ENCODE results near the gene PEBP1.

Gene PEBP1

GRCh38 chr12:118187751-118188435 lies 52.0 kb downstream of the PEBP1 start:
- Histone ChIP-seq H3K27ac (ENCODE audit: low read length) (no peak overlapping the region), H2AFZ (ENCODE audit: low read depth, low read length) (no peak overlapping the region), H3K4me3 (ENCODE audit: low read depth in 1 of 2, low read length in 2 of 2) (no peak overlapping the region), H3K9me3 (ENCODE audit: insufficient read depth, low read length, severe bottlenecking) (no peaks in the 10 kb centered on the region), H3K27me3 (ENCODE audit: insufficient read depth, low read length, poor library complexity) (no peaks in the 10 kb centered on the region), H4K20me1 (ENCODE audit: insufficient read depth, low read length) (no peaks in the 10 kb centered on the region), H3K79me2 (ENCODE audit: insufficient read depth, low read length) (no peaks in the 10 kb centered on the region), H3K36me3 (ENCODE audit: insufficient read depth, low read length) (peaks cover 29% of the 10 kb centered on the region; the same call in 1 of the 2 replicates), H3K4me1 (ENCODE audit: insufficient read depth, low read length) (no peaks in the 10 kb centered on the region), H3K9ac (ENCODE audit: low read depth, low read length) (no peak overlapping the region), H3K4me2 (ENCODE audit: insufficient read depth, low read length) (no peak overlapping the region)
- DNase-seq, result no peak
- no peak for ATAC-seq (ENCODE audit: insufficient read depth, low read depth)
- no peak for TF ChIP-seq EZH2 (IDR thresholded peaks at IDR 0.05; ENCODE audit: borderline replicate concordance, low read depth, low read length, severe bottlenecking)
- TF ChIP-seq CTCF (IDR thresholded peaks at IDR 0.05; ENCODE audit: borderline replicate concordance, extremely low read depth, low read length, poor library complexity, severe bottlenecking), result no peak

DNA sequence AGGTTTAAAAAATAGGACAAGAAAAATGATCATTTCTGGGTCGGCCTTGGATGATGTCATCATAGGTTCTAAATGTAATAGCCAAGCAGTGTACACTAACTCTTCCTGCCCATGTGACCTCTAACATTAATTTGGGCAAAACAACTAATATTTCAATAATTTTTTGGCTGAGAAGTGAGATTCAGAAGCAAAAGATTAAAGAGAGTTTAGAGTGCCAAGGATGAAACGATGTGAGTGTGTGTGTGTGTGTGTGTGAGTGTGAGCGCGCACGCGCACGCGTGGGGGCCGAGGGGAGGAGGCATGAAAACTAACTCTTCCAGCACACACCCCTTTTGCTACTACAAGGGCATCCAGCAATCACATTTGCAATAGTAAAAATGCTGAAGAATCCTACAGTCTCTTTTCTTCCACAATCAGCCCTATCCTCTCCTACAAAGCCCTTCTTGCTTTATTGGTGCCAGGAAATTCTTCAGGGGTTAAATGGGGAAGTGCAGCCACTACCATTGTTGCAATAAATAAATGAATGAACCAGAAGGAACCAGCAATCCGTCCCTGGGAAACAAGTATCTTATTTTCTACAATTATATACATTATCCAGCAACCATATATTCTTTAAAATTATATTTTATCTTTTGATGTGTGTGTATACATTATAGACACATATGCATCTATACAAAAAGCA lies 52.9 kb downstream of the PEBP1 start:
- H3K4me2 ChIP-seq (ENCODE audit: insufficient read depth, low read length), result no peak overlapping the region
- H3K79me2 ChIP-seq (ENCODE audit: insufficient read depth, low read length), result no peaks in the 10 kb centered on the region
- no peak overlapping the region for H2AFZ ChIP-seq (ENCODE audit: low read depth, low read length)
- H3K9ac ChIP-seq (ENCODE audit: low read depth, low read length), result no peak overlapping the region
- H4K20me1 ChIP-seq (ENCODE audit: insufficient read depth, low read length), result no peaks in the 10 kb centered on the region
- H3K27ac ChIP-seq (ENCODE audit: low read length), result no peak overlapping the region
- no peak for DNase-seq
- H3K4me3 ChIP-seq (ENCODE audit: low read depth in 1 of 2, low read length in 2 of 2), result no peak overlapping the region
- no peak for TF ChIP-seq CTCF (IDR thresholded peaks at IDR 0.05; ENCODE audit: borderline replicate concordance, extremely low read depth, low read length, poor library complexity, severe bottlenecking)
- TF ChIP-seq EZH2 (IDR thresholded peaks at IDR 0.05; ENCODE audit: borderline replicate concordance, low read depth, low read length, severe bottlenecking), result no peak
- H3K27me3 ChIP-seq (ENCODE audit: insufficient read depth, low read length, poor library complexity), result no peaks in the 10 kb centered on the region
- H3K36me3 ChIP-seq (ENCODE audit: insufficient read depth, low read length), result peaks cover 38% of the 10 kb centered on the region; the same call in 1 of the 2 replicates
- H3K4me1 ChIP-seq (ENCODE audit: insufficient read depth, low read length), result no peaks in the 10 kb centered on the region
- ATAC-seq (ENCODE audit: insufficient read depth, low read depth), result no peak
- H3K9me3 ChIP-seq (ENCODE audit: insufficient read depth, low read length, severe bottlenecking), result no peaks in the 10 kb centered on the region

DNA sequence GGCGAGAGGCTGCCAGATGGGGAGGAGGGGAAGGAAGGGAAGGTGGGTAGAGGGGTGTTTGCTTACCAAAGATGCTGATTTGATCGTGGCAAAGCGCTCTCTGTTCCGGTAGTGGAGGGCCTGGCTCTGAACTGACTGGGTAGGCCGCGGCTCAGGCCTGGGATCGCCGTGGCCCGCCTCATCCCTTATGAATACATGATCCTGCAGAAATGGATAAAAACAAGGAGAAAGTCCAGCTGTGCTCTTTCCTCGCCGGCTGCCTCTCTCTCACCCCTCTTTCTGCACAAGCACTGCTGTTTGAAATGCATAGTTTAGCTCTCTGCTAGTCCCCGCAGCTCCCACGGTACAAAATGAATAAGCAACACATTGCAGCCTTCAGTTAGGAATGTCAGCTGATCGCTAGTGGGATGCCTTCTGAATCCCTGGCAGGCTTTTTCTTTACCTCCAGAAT lies 53.8 kb downstream of the PEBP1 start:
- Histone ChIP-seq H3K9ac (ENCODE audit: low read depth, low read length) (no peak overlapping the region), H2AFZ (ENCODE audit: low read depth, low read length) (no peak overlapping the region)
- DNase-seq, result no peak

More for the DNA sequence above, 53.8 kb downstream of the PEBP1 start:
- H3K4me2 ChIP-seq (ENCODE audit: insufficient read depth, low read length), result no peak overlapping the region
- no peaks in the 10 kb centered on the region for H4K20me1 ChIP-seq (ENCODE audit: insufficient read depth, low read length)
- no peak overlapping the region for H3K27ac ChIP-seq (ENCODE audit: low read length)
- no peaks in the 10 kb centered on the region for H3K9me3 ChIP-seq (ENCODE audit: insufficient read depth, low read length, severe bottlenecking)
- H3K4me1 ChIP-seq (ENCODE audit: insufficient read depth, low read length), result no peaks in the 10 kb centered on the region
- no peak overlapping the region for H3K4me3 ChIP-seq (ENCODE audit: low read depth in 1 of 2, low read length in 2 of 2)
- no peaks in the 10 kb centered on the region for H3K27me3 ChIP-seq (ENCODE audit: insufficient read depth, low read length, poor library complexity)
- H3K79me2 ChIP-seq (ENCODE audit: insufficient read depth, low read length), result no peaks in the 10 kb centered on the region
- TF ChIP-seq EZH2 (IDR thresholded peaks at IDR 0.05; ENCODE audit: borderline replicate concordance, low read depth, low read length, severe bottlenecking) (no peak), CTCF (IDR thresholded peaks at IDR 0.05; ENCODE audit: borderline replicate concordance, extremely low read depth, low read length, poor library complexity, severe bottlenecking) (no peak)
- ATAC-seq (ENCODE audit: insufficient read depth, low read depth), result no peak
- peaks cover 47% of the 10 kb centered on the region; the same call in 1 of the 2 replicates for H3K36me3 ChIP-seq (ENCODE audit: insufficient read depth, low read length)
